Lung (tissue), 12 donors: ENCODE data around the gene ADAMTS12. TPM values are rescaled to one million over a fixed set of nuclear protein-coding genes. Genes with fewer than 3 reads are reported as not detected.

Experiments used
- ATAC-seq: fragments of 200-7000 bp; cut with Tn5 transposase; one replicate; pipeline ENCODE4 v1.9.1; 2020; ENCODE audit warnings: moderate number of reproducible peaks; ENCODE audit not compliant: insufficient read depth, low FRiP score
- DNase-seq, 3 donors: peaks; one replicate each; pipeline ENCODE4 v3.0.0-alpha.2; 2013 to 2017
- H3K27ac ChIP-seq, 2 donors: one replicate each; pipeline ENCODE4 v1.5.1; 2013; ENCODE audit warnings: mild to moderate bottlenecking in 2 of 2, moderate library complexity in 2 of 2, control low read depth in 1 of 2, inconsistent platforms in 1 of 2, low read depth in 1 of 2, low read length in 1 of 2
- H3K27me3 ChIP-seq, 3 donors: one replicate each; pipeline ENCODE4 v1.5.1; 2013; ENCODE audit warnings: low read length in 2 of 3; ENCODE audit not compliant: control insufficient read depth in 3 of 3, insufficient read depth in 3 of 3
- H3K36me3 ChIP-seq, 4 donors: one replicate each; pipeline ENCODE4 v1.5.1; 2013; ENCODE audit warnings: low read length in 4 of 4, mild to moderate bottlenecking in 1 of 4, moderate library complexity in 1 of 4; ENCODE audit not compliant: control insufficient read depth in 4 of 4, insufficient read depth in 4 of 4
- H3K4me1 ChIP-seq, 5 donors: one replicate each; pipeline ENCODE4 v1.5.1; 2013; ENCODE audit warnings: low read length in 5 of 5, mild to moderate bottlenecking in 2 of 5, moderate library complexity in 1 of 5; ENCODE audit not compliant: control insufficient read depth in 5 of 5, insufficient read depth in 5 of 5
- H3K4me3 ChIP-seq: one replicate; pipeline ENCODE4 v1.5.1; 2013; ENCODE audit warnings: mild to moderate bottlenecking, control low read depth, moderate library complexity
- H3K9ac ChIP-seq, 2 donors: one replicate each; pipeline ENCODE4 v1.5.1; 2013; ENCODE audit warnings: low read length in 2 of 2, control low read depth in 1 of 2; ENCODE audit not compliant: insufficient read depth in 1 of 2
- H3K9me3 ChIP-seq, 4 donors: one replicate each; pipeline ENCODE4 v1.5.1; 2013; ENCODE audit warnings: low read length in 3 of 4, mild to moderate bottlenecking in 1 of 4, moderate library complexity in 1 of 4; ENCODE audit not compliant: control insufficient read depth in 4 of 4, insufficient read depth in 3 of 4
- WGBS, 2 donors: extraction: QIAGEN DNeasy Blood & Tissue Kit; methylation state at CpG; one replicate each; pipeline ENCODE4 v1.1.7; 2013; 5-methylcytosine and 5-hydroxymethylcytosine counted together
- polyA plus RNA-seq, 2 donors: library from polyadenylated mRNA; stranded (reverse); fragments of 200-250 nt; gene quantifications; one replicate each; pipeline ENCODE4 v1.2.1, GENCODE V29; 2013
- total RNA-seq, 2 donors: library from RNA; depleted of rRNA in 1 of 2; stranded (reverse); fragments of >200 nt in 1 of 2; gene quantifications; one replicate each; pipeline ENCODE4 v1.2.1, GENCODE V29; 2014 to 2021
- TF ChIP-seq, protein P1 (sequence below): IDR thresholded peaks from 2 replicates; pipeline ENCODE4 v1.5.1; 2012; ENCODE audit warnings: mild to moderate bottlenecking; ENCODE audit errors: control extremely low read depth, extremely low read depth
- donor health status: control.
- donor health status: control.
- donor health status: Bipolar disorder and iron deficiency.
- donor health status: healthy.
- donor health status: DM: yes; HTN: yes; CAD: no.

ADAMTS12 gene
- total and polyA plus RNA-seq, 4 donors = 1.3 to 55.1 (median 4.3) TPM

DNA sequence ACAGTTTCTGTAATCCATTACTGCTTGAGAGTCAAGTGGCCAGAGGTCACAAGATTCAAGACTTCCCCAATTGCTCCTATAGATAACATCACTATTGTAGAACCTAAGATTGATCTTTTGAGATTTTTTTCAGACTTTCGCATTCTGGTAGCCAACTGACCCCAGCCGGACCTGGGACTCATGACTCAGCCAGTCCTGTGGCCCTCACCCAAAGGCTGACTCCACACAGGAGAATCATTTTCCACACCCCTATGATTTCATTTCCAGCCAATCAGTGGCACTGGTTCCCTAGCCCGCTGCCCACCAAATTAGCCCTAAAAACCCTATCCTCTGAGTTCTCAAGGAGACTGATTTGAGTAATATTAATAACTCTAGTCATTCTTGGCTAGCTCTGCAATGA, 414.8 kb downstream of the ADAMTS12 start:
- no peak overlapping the region for H3K27ac ChIP-seq
- peaks cover 8 to 22% (median 12%) of the 10 kb centered on the region in 4 donors for H3K36me3 ChIP-seq
- H3K9me3 ChIP-seq = no peaks in the 10 kb centered on the region
- TF ChIP-seq, protein P1, sequence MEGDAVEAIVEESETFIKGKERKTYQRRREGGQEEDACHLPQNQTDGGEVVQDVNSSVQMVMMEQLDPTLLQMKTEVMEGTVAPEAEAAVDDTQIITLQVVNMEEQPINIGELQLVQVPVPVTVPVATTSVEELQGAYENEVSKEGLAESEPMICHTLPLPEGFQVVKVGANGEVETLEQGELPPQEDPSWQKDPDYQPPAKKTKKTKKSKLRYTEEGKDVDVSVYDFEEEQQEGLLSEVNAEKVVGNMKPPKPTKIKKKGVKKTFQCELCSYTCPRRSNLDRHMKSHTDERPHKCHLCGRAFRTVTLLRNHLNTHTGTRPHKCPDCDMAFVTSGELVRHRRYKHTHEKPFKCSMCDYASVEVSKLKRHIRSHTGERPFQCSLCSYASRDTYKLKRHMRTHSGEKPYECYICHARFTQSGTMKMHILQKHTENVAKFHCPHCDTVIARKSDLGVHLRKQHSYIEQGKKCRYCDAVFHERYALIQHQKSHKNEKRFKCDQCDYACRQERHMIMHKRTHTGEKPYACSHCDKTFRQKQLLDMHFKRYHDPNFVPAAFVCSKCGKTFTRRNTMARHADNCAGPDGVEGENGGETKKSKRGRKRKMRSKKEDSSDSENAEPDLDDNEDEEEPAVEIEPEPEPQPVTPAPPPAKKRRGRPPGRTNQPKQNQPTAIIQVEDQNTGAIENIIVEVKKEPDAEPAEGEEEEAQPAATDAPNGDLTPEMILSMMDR = no peak
- H3K27me3 ChIP-seq = no peaks in the 10 kb centered on the region
- no peak overlapping the region for H3K9ac ChIP-seq
- no peaks in the 10 kb centered on the region for H3K4me1 ChIP-seq
- no peak for ATAC-seq
- WGBS, 2 donors = 95 to 99% methylated on average over 3 of the region's 3 CpGs
- DNase-seq = no peak
- H3K4me3 ChIP-seq = no peak overlapping the region

DNA sequence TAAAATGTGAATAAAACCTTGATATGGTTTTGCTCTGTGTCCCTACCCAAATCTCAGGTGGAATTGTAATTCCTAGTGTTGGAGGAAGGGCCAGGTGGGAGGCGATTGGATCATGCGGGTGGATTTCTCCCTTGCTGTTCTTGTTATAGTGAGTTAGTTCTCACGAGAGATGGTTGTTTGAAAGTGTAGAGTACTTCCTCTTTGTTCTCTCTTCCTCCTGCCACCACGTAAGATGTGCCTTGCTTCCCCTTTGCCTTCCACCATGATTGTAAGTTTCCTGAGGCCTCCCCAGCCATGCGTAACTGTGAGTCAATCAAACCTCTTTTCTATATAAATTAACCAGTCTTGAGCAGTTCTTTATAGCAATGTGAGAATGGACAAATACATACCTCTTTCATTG, 416.1 kb downstream of the ADAMTS12 start:
- Histone ChIP-seq H3K27me3 (no peaks in the 10 kb centered on the region), H3K27ac (no peak overlapping the region), H3K9me3 (no peaks in the 10 kb centered on the region), H3K9ac (no peak overlapping the region), H3K4me3 (no peak overlapping the region), H3K36me3 (peaks cover 8 to 24% (median 17%) of the 10 kb centered on the region in 4 donors), H3K4me1 (no peaks in the 10 kb centered on the region)
- 57 to 84% methylated on average over 5 of the region's 5 CpGs for whole genome bisulfite sequencing, 2 donors
- DNase-seq (no peak), ATAC-seq (no peak)
- TF ChIP-seq, protein P1 = no peak

- Histone ChIP-seq H3K27me3 (no peaks in the 10 kb centered on the region), H3K9ac (no peak overlapping the region), H3K9me3 (no peaks in the 10 kb centered on the region), H3K4me3 (no peak overlapping the region), H3K4me1 (no peaks in the 10 kb centered on the region), H3K36me3 (peaks cover 13 to 31% (median 19%) of the 10 kb centered on the region in 4 donors), H3K27ac (no peak overlapping the region)
- TF ChIP-seq, protein P1 = no peak
- DNase-seq (no peak), ATAC-seq (no peak)
- 92 to 100% methylated on average over 3 of the region's 3 CpGs for WGBS, 2 donors
These were observed 416.8 kb downstream of the ADAMTS12 start for GRCh38 chr5:33474931-33475499.

DNA sequence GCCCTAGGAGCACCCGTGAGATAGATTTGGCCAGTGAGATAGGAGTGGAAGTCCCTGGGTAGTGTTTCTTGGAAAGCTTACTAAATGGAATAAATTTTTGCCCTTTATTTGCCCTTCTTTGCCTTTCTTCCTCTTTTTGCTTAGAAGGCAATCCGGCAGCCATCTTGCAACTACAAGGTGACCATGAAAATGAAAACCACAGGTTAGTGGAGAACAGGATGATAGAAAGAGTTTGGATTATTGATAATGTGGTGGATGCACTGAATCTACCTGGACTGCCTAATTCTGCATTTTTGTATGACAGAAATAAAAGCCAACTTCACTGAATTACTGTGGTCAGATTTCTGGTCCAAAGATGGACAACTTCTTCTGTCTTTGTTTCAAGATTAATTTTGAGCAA, 417.8 kb downstream of the ADAMTS12 start:
- H3K9me3 ChIP-seq = no peaks in the 10 kb centered on the region
- H3K27me3 ChIP-seq = no peaks in the 10 kb centered on the region
- no peak overlapping the region for H3K9ac ChIP-seq
- TF ChIP-seq, protein P1 = no peak
- DNase-seq = no peak
- WGBS, 2 donors = 90 to 98% methylated on average over 2 of the region's 2 CpGs
- no peak for ATAC-seq
- H3K27ac ChIP-seq = no peak overlapping the region
- H3K4me1 ChIP-seq = no peaks in the 10 kb centered on the region
- no peak overlapping the region for H3K4me3 ChIP-seq
- peaks cover 19 to 36% (median 23%) of the 10 kb centered on the region in 4 donors for H3K36me3 ChIP-seq
